ENCODE measurements around the gene MED1. TPM values are rescaled to one million over a fixed set of nuclear protein-coding genes. Genes with fewer than 3 reads are reported as not detected.
A peak's percentile ranks its signal among the peaks of the same experiment; 100 is the strongest.
"Not testable (repeated sequence)": the region's sequence is repeated elsewhere in the genome, so short reads cannot be mapped to it uniquely, and the experiment has no call there.

Gene MED1
- total RNA-seq, 1 experiment from 2014 or later: 58.9 TPM

DNA sequence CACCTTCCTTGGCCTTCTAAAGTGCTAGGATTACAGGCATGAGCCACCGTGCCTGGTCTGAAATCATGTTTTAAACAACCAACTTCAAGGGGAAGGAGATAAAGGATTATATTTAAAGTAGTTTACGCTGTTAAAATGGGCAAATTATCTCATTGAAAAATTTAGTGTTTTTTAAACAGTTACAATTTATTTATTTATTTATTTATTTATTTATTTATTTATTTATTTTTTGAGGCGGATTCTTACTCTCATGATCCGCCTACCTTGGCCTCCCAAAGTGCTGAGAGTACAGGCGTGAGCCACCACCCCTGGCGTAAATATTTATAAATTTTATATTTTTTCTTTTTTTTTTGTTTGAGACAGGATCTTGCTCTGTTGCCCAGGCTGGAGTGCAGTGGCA is 32.4 kb upstream of the MED1 start:
- H3K27me3 ChIP-seq (replicated peaks; ENCODE audit: control insufficient read depth, insufficient read depth, low read length): no peaks in the 10 kb centered on the region
- Mint-ChIP-seq H3K9me3 (ENCODE audit: unreplicated experiment) (no peaks in the 10 kb centered on the region), H3K4me1 (ENCODE audit: low read depth, unreplicated experiment) (no peaks in the 10 kb centered on the region), H3K36me3 (ENCODE audit: insufficient read depth, unreplicated experiment) (peaks cover 93% of the 10 kb centered on the region), H3K27me3 (ENCODE audit: insufficient read depth, unreplicated experiment) (no peaks in the 10 kb centered on the region), H3K4me3 (ENCODE audit: unreplicated experiment) (no peak overlapping the region), H3K27ac (ENCODE audit: unreplicated experiment) (no peak overlapping the region)
- no TSS peak for BruUV-seq (replicated peaks)
- ChIA-PET POLR2A (no interaction called here), CTCF (interaction anchor here (0.7 kb wide), 1 partner anchor 330 kb away, joined by 4 read pairs; no protein-coding TSS in a partner anchor)
- peaks cover 8% of the 10 kb centered on the region; the same call in 1 of the 2 replicates for H3K4me1 ChIP-seq
- intact Hi-C loops (cut with micrococcal nuclease; ENCODE audit: unreplicated experiment): no loop called here
- no peaks in the 10 kb centered on the region for H3K9me3 ChIP-seq
- no peak for TF ChIP-seq CTCF (IDR thresholded peaks at IDR 0.05; ENCODE audit: insufficient read depth in 1 of 2, low read depth in 1 of 2, low read length in 1 of 2, severe bottlenecking in 1 of 2, unreplicated experiment in 1 of 2)
- no peak for DNase-seq
- no peaks in the 10 kb centered on the region; the same call in 1 of the 2 replicates for H3K36me3 ChIP-seq (ENCODE audit: control insufficient read depth, insufficient read depth, low read length)
- no peak overlapping the region for H3K4me3 ChIP-seq (ENCODE audit: low read depth, low read length)

DNA sequence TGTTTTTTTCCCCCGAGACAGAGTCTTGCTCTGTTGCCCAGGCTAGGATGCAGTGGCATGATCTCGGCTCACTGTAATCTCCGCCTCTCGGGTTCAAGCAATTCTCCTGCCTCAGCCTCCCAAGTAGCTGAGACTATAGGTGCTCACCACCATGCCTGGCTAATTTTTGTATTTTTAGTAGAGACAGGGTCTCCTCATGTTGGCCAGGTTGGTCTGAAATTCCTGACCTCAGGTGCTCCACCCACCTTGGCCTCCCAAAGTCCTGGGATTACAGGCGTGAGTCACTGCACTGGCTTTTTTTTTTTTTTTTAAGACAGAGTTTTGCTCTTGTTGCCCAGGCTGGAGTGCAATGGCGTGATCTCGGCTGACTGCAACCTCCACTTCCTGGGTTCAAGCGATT is 28.6 kb upstream of the MED1 start:
- ChIA-PET CTCF (interaction anchor here (0.7 kb wide), 1 partner anchor 96 kb away, joined by 6 read pairs; no protein-coding TSS in a partner anchor), POLR2A (interaction anchor here (0.6 kb wide), 2 partner anchors 15 to 19 kb away, joined by 3 read pairs; no protein-coding TSS in a partner anchor)
- intact Hi-C loops (cut with micrococcal nuclease; ENCODE audit: unreplicated experiment); H3K36me3 ChIP-seq (ENCODE audit: control insufficient read depth, insufficient read depth, low read length); H3K4me1 ChIP-seq; H3K27me3 ChIP-seq (replicated peaks; ENCODE audit: control insufficient read depth, insufficient read depth, low read length); H3K4me3 Mint-ChIP-seq (ENCODE audit: unreplicated experiment); BruUV-seq (replicated peaks); H3K9me3 Mint-ChIP-seq (ENCODE audit: unreplicated experiment); H3K4me3 ChIP-seq (ENCODE audit: low read depth, low read length); H3K27me3 Mint-ChIP-seq (ENCODE audit: insufficient read depth, unreplicated experiment); H3K9me3 ChIP-seq; H3K4me1 Mint-ChIP-seq (ENCODE audit: low read depth, unreplicated experiment): not testable (repeated sequence)
- Mint-ChIP-seq H3K36me3 (ENCODE audit: insufficient read depth, unreplicated experiment) (peaks cover 91% of the 10 kb centered on the region), H3K27ac (ENCODE audit: unreplicated experiment) (peak overlapping the region; percentile 25)
- peak in 1 of 2 experiments; percentile 39 for DNase-seq

GRCh38 chr17:39473310-39473709 is 22.2 kb upstream of the MED1 start:
- Histone ChIP-seq H3K4me1 (no peaks in the 10 kb centered on the region), H3K9me3 (no peaks in the 10 kb centered on the region; the same call in 1 of the 2 replicates), H3K27me3 (replicated peaks; ENCODE audit: control insufficient read depth, insufficient read depth, low read length) (no peaks in the 10 kb centered on the region), H3K36me3 (ENCODE audit: control insufficient read depth, insufficient read depth, low read length) (peaks cover 2% of the 10 kb centered on the region; the same call in 1 of the 2 replicates), H3K4me3 (ENCODE audit: low read depth, low read length) (no peak overlapping the region)
- ChIA-PET CTCF (no interaction called here), POLR2A (no interaction called here)
- TF ChIP-seq CTCF (IDR thresholded peaks at IDR 0.05; ENCODE audit: insufficient read depth in 1 of 2, low read depth in 1 of 2, low read length in 1 of 2, severe bottlenecking in 1 of 2, unreplicated experiment in 1 of 2): no peak
- no peak overlapping the region for H3K27ac Mint-ChIP-seq (ENCODE audit: unreplicated experiment)
- DNase-seq: peak in 1 of 2 experiments; percentile 9
- intact Hi-C loops (cut with micrococcal nuclease; ENCODE audit: unreplicated experiment): no loop called here
- no TSS peak for BruUV-seq (replicated peaks)
- no peaks in the 10 kb centered on the region for H3K4me1 Mint-ChIP-seq (ENCODE audit: low read depth, unreplicated experiment)
- H3K4me3 Mint-ChIP-seq (ENCODE audit: unreplicated experiment): no peak overlapping the region
- peaks cover 93% of the 10 kb centered on the region for H3K36me3 Mint-ChIP-seq (ENCODE audit: insufficient read depth, unreplicated experiment)
- no peaks in the 10 kb centered on the region for H3K27me3 Mint-ChIP-seq (ENCODE audit: insufficient read depth, unreplicated experiment)
- no peaks in the 10 kb centered on the region for H3K9me3 Mint-ChIP-seq (ENCODE audit: unreplicated experiment)

- POLR2A ChIA-PET; H3K27me3 Mint-ChIP-seq (ENCODE audit: insufficient read depth, unreplicated experiment); H3K4me3 ChIP-seq (ENCODE audit: low read depth, low read length); CTCF ChIA-PET; H3K9me3 Mint-ChIP-seq (ENCODE audit: unreplicated experiment); H3K4me1 Mint-ChIP-seq (ENCODE audit: low read depth, unreplicated experiment); H3K4me3 Mint-ChIP-seq (ENCODE audit: unreplicated experiment); H3K27ac Mint-ChIP-seq (ENCODE audit: unreplicated experiment); H3K9me3 ChIP-seq; BruUV-seq (replicated peaks); intact Hi-C loops (cut with micrococcal nuclease; ENCODE audit: unreplicated experiment); H3K27me3 ChIP-seq (replicated peaks; ENCODE audit: control insufficient read depth, insufficient read depth, low read length); DNase-seq; H3K36me3 ChIP-seq (ENCODE audit: control insufficient read depth, insufficient read depth, low read length); H3K4me1 ChIP-seq: not testable (repeated sequence)
- peaks cover 92% of the 10 kb centered on the region for H3K36me3 Mint-ChIP-seq (ENCODE audit: insufficient read depth, unreplicated experiment)
Observed at GRCh38 chr17:39468610-39469009, 17.5 kb upstream of the MED1 start.

GRCh38 chr17:39464639-39465181 is 13.6 kb upstream of the MED1 start:
- H3K27me3 ChIP-seq (replicated peaks; ENCODE audit: control insufficient read depth, insufficient read depth, low read length); intact Hi-C loops (cut with micrococcal nuclease; ENCODE audit: unreplicated experiment); H3K27me3 Mint-ChIP-seq (ENCODE audit: insufficient read depth, unreplicated experiment); BruUV-seq (replicated peaks); H3K9me3 Mint-ChIP-seq (ENCODE audit: unreplicated experiment); H3K4me3 ChIP-seq (ENCODE audit: low read depth, low read length); H3K4me1 Mint-ChIP-seq (ENCODE audit: low read depth, unreplicated experiment); H3K4me1 ChIP-seq; H3K9me3 ChIP-seq; H3K36me3 ChIP-seq (ENCODE audit: control insufficient read depth, insufficient read depth, low read length): not testable (repeated sequence)
- Mint-ChIP-seq H3K36me3 (ENCODE audit: insufficient read depth, unreplicated experiment) (peaks cover 80% of the 10 kb centered on the region), H3K4me3 (ENCODE audit: unreplicated experiment) (peak overlapping the region; percentile 84), H3K27ac (ENCODE audit: unreplicated experiment) (peak overlapping the region; percentile 59)
- peak in 1 of 2 experiments; percentile 8 for DNase-seq
- ChIA-PET POLR2A (interaction anchor here (0.6 to 1.6 kb wide), 2 partner anchors 14 to 15 kb away, joined by 3 to 7 read pairs; partner anchors contain the start of gene MED1), CTCF (interaction anchor here (0.7 kb wide), 1 partner anchor 218 kb away, joined by 4 read pairs; no protein-coding TSS in a partner anchor)

Data from Caco-2 (cell line).